Neural progenitor cell (in vitro differentiated cells): Measurements from ENCODE around the gene SLC2A9. TPM values are rescaled to one million over a fixed set of nuclear protein-coding genes. Genes with fewer than 3 reads are reported as not detected.

Experiments
- DNase-seq: peaks from one replicate; pipeline ENCODE4 v3.0.0-alpha.2; 2016; ENCODE audit warnings: low spot score
- H2AFZ ChIP-seq: fragments of 200-600 bp; sonication (generic); replicated peaks from 2 replicates; pipeline ENCODE4 v1.6.1; 2016; ENCODE audit warnings: antibody characterized with exemption
- H3F3A ChIP-seq: fragments of 200-600 bp; sonication (generic); 2 replicates; pipeline ENCODE4 v1.6.1; 2016; ENCODE audit warnings: antibody characterized with exemption, low read depth
- H3K27ac ChIP-seq: fragments of 200-600 bp; sonication (generic); 2 replicates; pipeline ENCODE4 v1.5.1; 2016; ENCODE audit warnings: mild to moderate bottlenecking
- H3K27me3 ChIP-seq: fragments of 200-600 bp; sonication (generic); 2 replicates; pipeline ENCODE4 v1.6.1; 2016; ENCODE audit warnings: mild to moderate bottlenecking, moderate library complexity
- H3K36me3 ChIP-seq: fragments of 200-600 bp; sonication (generic); 2 replicates; pipeline ENCODE4 v1.5.1; 2016
- H3K4me1 ChIP-seq: fragments of 200-600 bp; sonication (generic); 2 replicates; pipeline ENCODE4 v1.6.1; 2016; ENCODE audit warnings: mixed run types
- H3K4me2 ChIP-seq: fragments of 200-600 bp; sonication (generic); 2 replicates; pipeline ENCODE4 v1.6.1; 2016
- H3K4me3 ChIP-seq: fragments of 200-600 bp; sonication (generic); 2 replicates; pipeline ENCODE4 v1.5.1; 2016
- H3K79me2 ChIP-seq: fragments of 200-600 bp; sonication (generic); 2 replicates; pipeline ENCODE4 v1.6.1; 2016; ENCODE audit warnings: low read depth
- H3K9ac ChIP-seq: fragments of 200-600 bp; sonication (generic); 2 replicates; pipeline ENCODE4 v1.6.1; 2016
- H3K9me3 ChIP-seq: fragments of 200-600 bp; sonication (generic); 2 replicates; pipeline ENCODE4 v1.5.1; 2016; ENCODE audit warnings: low read depth
- H4K20me1 ChIP-seq: fragments of 200-600 bp; sonication (generic); 2 replicates; pipeline ENCODE4 v1.6.1; 2016; ENCODE audit warnings: low read depth
- H3K27ac Mint-ChIP-seq: 3 replicates; pipeline ENCODE4 v1.8.0; 2021; ENCODE audit warnings: mixed read lengths
- H3K27me3 Mint-ChIP-seq: 2 replicates; pipeline ENCODE4 v1.8.0; 2022; ENCODE audit warnings: low read depth, mild to moderate bottlenecking, inconsistent platforms, moderate library complexity, mixed read lengths; ENCODE audit not compliant: insufficient read depth
- H3K36me3 Mint-ChIP-seq: 3 replicates; pipeline ENCODE4 v1.8.0; 2021; ENCODE audit warnings: mixed read lengths
- H3K4me1 Mint-ChIP-seq: 3 replicates; pipeline ENCODE4 v1.8.0; 2021; ENCODE audit warnings: mixed read lengths
- H3K4me3 Mint-ChIP-seq: 3 replicates; pipeline ENCODE4 v1.8.0; 2021; ENCODE audit warnings: mild to moderate bottlenecking, moderate library complexity, mixed read lengths
- H3K9me3 Mint-ChIP-seq: 3 replicates; pipeline ENCODE4 v1.8.0; 2020; ENCODE audit warnings: mixed read lengths
- EZH2 ChIP-seq: fragments of 200-600 bp; sonication (generic); IDR thresholded peaks from 2 replicates; pipeline ENCODE4 v1.6.1; 2017; ENCODE audit warnings: antibody characterized with exemption, mild to moderate bottlenecking, moderate library complexity
- EZH2phosphoT487 ChIP-seq: fragments of 200-600 bp; sonication (generic); IDR thresholded peaks from 2 replicates; pipeline ENCODE4 v1.6.1; 2017; ENCODE audit warnings: antibody characterized with exemption
- total RNA-seq: library from RNA; depleted of rRNA; stranded (reverse); fragments of >200 nt; gene quantifications from 2 replicates; pipeline ENCODE4 v1.2.3, GENCODE V29; 2015; ENCODE audit warnings: low replicate concordance
- TF ChIP-seq, protein P1 (sequence below): fragments of 200-600 bp; sonication (generic); IDR thresholded peaks from 2 replicates; pipeline ENCODE4 v1.5.1; 2017; ENCODE audit warnings: antibody characterized with exemption, mild to moderate bottlenecking

The SLC2A9 gene
- total RNA-seq, 1 donor from 2014 or later, result not detected

GRCh38 chr4:10020106-10020505 lies 1.2 kb downstream of the SLC2A9 start:
- H3K27ac ChIP-seq, result no peak overlapping the region
- no peak overlapping the region for H3K4me2 ChIP-seq
- Mint-ChIP-seq H3K4me1 (peaks cover 23% of the 10 kb centered on the region), H3K27ac (peak overlapping the region; percentile 17), H3K36me3 (no peaks in the 10 kb centered on the region), H3K9me3 (no peaks in the 10 kb centered on the region), H3K4me3 (no peak overlapping the region), H3K27me3 (peaks cover 16% of the 10 kb centered on the region)
- H3K9me3 ChIP-seq, result no peaks in the 10 kb centered on the region
- no peak overlapping the region for H3K4me3 ChIP-seq
- no peaks in the 10 kb centered on the region for H4K20me1 ChIP-seq
- H3K9ac ChIP-seq, result no peak overlapping the region
- H3K79me2 ChIP-seq, result no peaks in the 10 kb centered on the region
- H3K4me1 ChIP-seq, result peaks cover 7% of the 10 kb centered on the region
- no peak for DNase-seq
- H2AFZ ChIP-seq, result no peak overlapping the region
- H3F3A ChIP-seq, result no peaks in the 10 kb centered on the region
- H3K36me3 ChIP-seq, result no peaks in the 10 kb centered on the region
- peaks cover 21% of the 10 kb centered on the region for H3K27me3 ChIP-seq
- TF ChIP-seq EZH2phosphoT487, result no peak
- TF ChIP-seq, protein P1, sequence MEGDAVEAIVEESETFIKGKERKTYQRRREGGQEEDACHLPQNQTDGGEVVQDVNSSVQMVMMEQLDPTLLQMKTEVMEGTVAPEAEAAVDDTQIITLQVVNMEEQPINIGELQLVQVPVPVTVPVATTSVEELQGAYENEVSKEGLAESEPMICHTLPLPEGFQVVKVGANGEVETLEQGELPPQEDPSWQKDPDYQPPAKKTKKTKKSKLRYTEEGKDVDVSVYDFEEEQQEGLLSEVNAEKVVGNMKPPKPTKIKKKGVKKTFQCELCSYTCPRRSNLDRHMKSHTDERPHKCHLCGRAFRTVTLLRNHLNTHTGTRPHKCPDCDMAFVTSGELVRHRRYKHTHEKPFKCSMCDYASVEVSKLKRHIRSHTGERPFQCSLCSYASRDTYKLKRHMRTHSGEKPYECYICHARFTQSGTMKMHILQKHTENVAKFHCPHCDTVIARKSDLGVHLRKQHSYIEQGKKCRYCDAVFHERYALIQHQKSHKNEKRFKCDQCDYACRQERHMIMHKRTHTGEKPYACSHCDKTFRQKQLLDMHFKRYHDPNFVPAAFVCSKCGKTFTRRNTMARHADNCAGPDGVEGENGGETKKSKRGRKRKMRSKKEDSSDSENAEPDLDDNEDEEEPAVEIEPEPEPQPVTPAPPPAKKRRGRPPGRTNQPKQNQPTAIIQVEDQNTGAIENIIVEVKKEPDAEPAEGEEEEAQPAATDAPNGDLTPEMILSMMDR, result no peak
- TF ChIP-seq EZH2, result no peak

DNA sequence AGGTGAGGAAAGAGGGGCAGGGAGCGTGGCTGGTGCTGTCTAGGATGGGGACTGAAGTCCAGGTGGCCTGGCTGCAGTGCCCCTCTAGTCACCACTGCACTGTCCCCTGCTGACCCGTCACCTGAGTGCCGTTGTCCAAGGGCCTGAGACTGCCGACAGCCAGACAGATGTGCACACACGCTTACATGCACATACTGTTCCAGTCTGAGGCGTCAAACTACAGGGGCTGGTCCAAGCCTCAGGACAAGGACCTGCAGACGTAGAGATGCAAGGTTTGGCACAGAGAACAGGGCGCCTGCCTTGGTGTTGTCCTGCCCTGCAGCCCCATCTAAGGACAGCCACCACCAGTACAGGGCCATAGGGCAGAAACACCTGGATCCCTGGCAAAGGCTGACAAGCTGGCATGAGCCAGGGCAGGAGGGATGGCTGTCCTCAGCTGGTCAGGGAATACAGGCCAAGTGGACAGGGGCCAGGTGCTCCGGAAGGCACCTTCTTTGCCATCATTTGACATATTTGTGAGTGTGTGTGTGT lies 1.7 kb downstream of the SLC2A9 start:
- H2AFZ ChIP-seq, result peak overlapping the region; percentile 89
- H3K4me3 Mint-ChIP-seq, result peak overlapping the region; percentile 52
- no peak overlapping the region for H3K27ac ChIP-seq
- H3K4me3 ChIP-seq, result no peak overlapping the region
- H3K4me1 ChIP-seq, result peaks cover 7% of the 10 kb centered on the region
- H3K27me3 Mint-ChIP-seq, result peaks cover 16% of the 10 kb centered on the region
- no peak for TF ChIP-seq EZH2
- TF ChIP-seq EZH2phosphoT487, result no peak
- TF ChIP-seq, protein P1, result no peak
- no peak overlapping the region for H3K27ac Mint-ChIP-seq
- H3K79me2 ChIP-seq, result no peaks in the 10 kb centered on the region
- H3K9ac ChIP-seq, result no peak overlapping the region
- no peaks in the 10 kb centered on the region for H3K36me3 Mint-ChIP-seq
- H3K4me2 ChIP-seq, result peak overlapping the region; percentile 70
- no peaks in the 10 kb centered on the region for H4K20me1 ChIP-seq
- no peaks in the 10 kb centered on the region for H3K9me3 ChIP-seq
- H3K27me3 ChIP-seq, result peaks cover 17% of the 10 kb centered on the region
- no peaks in the 10 kb centered on the region for H3K9me3 Mint-ChIP-seq
- no peaks in the 10 kb centered on the region for H3F3A ChIP-seq
- DNase-seq, result no peak
- H3K36me3 ChIP-seq, result no peaks in the 10 kb centered on the region
- H3K4me1 Mint-ChIP-seq, result peaks cover 25% of the 10 kb centered on the region

DNA sequence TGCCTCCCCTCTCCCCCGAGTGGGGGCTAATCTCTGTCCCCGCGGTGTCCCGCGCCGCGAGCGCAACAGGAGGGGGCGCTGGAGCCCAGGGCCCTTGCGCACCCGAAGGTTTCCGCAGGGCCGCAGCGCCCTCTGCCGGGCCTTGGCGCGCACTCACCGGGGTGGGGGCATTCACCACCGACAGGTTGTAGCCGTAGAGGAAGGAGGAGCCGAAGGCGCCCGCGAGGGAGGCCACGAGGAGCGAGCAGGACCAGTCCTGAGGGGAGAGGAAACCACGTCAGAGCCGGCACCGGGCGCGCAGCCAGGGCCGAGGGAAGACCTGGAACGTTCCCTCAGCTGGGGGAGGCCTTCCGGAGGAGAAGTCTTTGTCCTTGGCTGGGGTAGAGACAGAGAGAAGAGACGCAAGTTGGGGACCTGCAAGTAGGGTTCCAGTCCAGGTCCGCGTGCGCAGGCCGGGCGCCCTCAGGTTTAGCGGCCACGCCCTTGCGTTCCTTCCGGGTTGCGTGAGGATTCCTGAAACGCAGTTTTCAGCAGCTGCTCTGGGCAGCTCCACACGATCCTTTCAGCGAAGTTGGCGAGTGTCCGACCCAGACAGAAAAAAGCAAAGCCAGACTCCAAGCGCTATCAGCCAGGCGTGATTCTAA lies 2.4 kb downstream of the SLC2A9 start:
- H2AFZ ChIP-seq, result peak overlapping the region; percentile 89
- no peaks in the 10 kb centered on the region for H3K36me3 ChIP-seq
- H3F3A ChIP-seq, result no peaks in the 10 kb centered on the region
- H3K4me3 Mint-ChIP-seq, result peak overlapping the region; percentile 52
- DNase-seq, result peak; percentile 89
- no peaks in the 10 kb centered on the region for H3K9me3 Mint-ChIP-seq
- peak overlapping the region; percentile 70 for H3K4me2 ChIP-seq
- H3K27me3 ChIP-seq, result peaks cover 17% of the 10 kb centered on the region
- no peak for TF ChIP-seq EZH2phosphoT487
- TF ChIP-seq, protein P1, result peak; percentile 99
- no peaks in the 10 kb centered on the region for H3K79me2 ChIP-seq
- no peaks in the 10 kb centered on the region for H4K20me1 ChIP-seq
- H3K9ac ChIP-seq, result no peak overlapping the region
- H3K4me1 Mint-ChIP-seq, result peaks cover 26% of the 10 kb centered on the region
- no peak overlapping the region for H3K27ac ChIP-seq
- H3K4me1 ChIP-seq, result peaks cover 7% of the 10 kb centered on the region
- H3K27me3 Mint-ChIP-seq, result peaks cover 14% of the 10 kb centered on the region
- H3K4me3 ChIP-seq, result peak overlapping the region; percentile 33
- H3K9me3 ChIP-seq, result no peaks in the 10 kb centered on the region
- no peak overlapping the region for H3K27ac Mint-ChIP-seq
- H3K36me3 Mint-ChIP-seq, result no peaks in the 10 kb centered on the region
